SU-DHL-6 (cell line): ENCODE measurements around the gene MIEN1.

Experiments used
- H2AFZ ChIP-seq: fragments of 200-600 bp; sonication (generic); 2 replicates; pipeline ENCODE4 v1.6.1; 2014; ENCODE audit warnings: low read depth, mild to moderate bottlenecking, moderate library complexity, mixed read lengths, antibody characterized with exemption, low read length; ENCODE audit not compliant: severe bottlenecking
- H3F3A ChIP-seq: fragments of 200-600 bp; shearing (Covaris generic); 2 replicates; pipeline ENCODE4 v1.6.0; 2016; ENCODE audit warnings: antibody characterized with exemption, mild to moderate bottlenecking; ENCODE audit not compliant: insufficient read depth
- H3K27ac ChIP-seq: fragments of 200-600 bp; sonication (generic); 2 replicates; pipeline ENCODE4 v1.5.1; 2016; ENCODE audit warnings: low read depth, mild to moderate bottlenecking, low read length, moderate library complexity, mixed read lengths
- H3K27me3 ChIP-seq: fragments of 200-600 bp; sonication (generic), shearing (Covaris generic); 2 replicates; pipeline ENCODE4 v1.6.0; 2014; ENCODE audit warnings: mild to moderate bottlenecking, low read length
- H3K36me3 ChIP-seq: fragments of 200-600 bp; sonication (generic); 2 replicates; pipeline ENCODE4 v1.6.1; 2014; ENCODE audit warnings: mild to moderate bottlenecking, low read length, mixed read lengths
- H3K4me2 ChIP-seq: fragments of 300-600, 200-600 bp; shearing (Covaris generic), sonication (generic); 2 replicates; pipeline ENCODE4 v1.6.0; 2014; ENCODE audit warnings: low read length, low read depth, mild to moderate bottlenecking; ENCODE audit not compliant: poor library complexity, severe bottlenecking
- H3K4me3 ChIP-seq: fragments of 200-600 bp; sonication (generic); 2 replicates; pipeline ENCODE4 v1.5.1; 2014; ENCODE audit warnings: antibody characterized with exemption, low read length, mild to moderate bottlenecking, mixed read lengths; ENCODE audit not compliant: insufficient read depth, poor library complexity, severe bottlenecking
- H3K79me2 ChIP-seq: fragments of 200-600 bp; sonication (generic); 2 replicates; pipeline ENCODE4 v1.6.1; 2014; ENCODE audit warnings: mild to moderate bottlenecking, low read length, moderate library complexity; ENCODE audit not compliant: insufficient read depth
- H3K9ac ChIP-seq: fragments of 200-600 bp; sonication (generic); 2 replicates; pipeline ENCODE4 v1.7.0; 2014; ENCODE audit warnings: mild to moderate bottlenecking, low read length
- H3K9me2 ChIP-seq: fragments of 200-600 bp; sonication (generic); replicated peaks from 2 replicates; pipeline ENCODE4 v1.6.1; 2014; ENCODE audit warnings: low read length; ENCODE audit not compliant: insufficient read depth
- H3K9me3 ChIP-seq: fragments of 200-600 bp; sonication (generic); 2 replicates; pipeline ENCODE4 v1.6.1; 2014; ENCODE audit warnings: low read length, mixed read lengths; ENCODE audit not compliant: insufficient read depth
- H4K20me1 ChIP-seq: fragments of 200-600 bp; sonication (generic); 2 replicates; pipeline ENCODE4 v1.6.1; 2014; ENCODE audit warnings: low read depth, mild to moderate bottlenecking, antibody characterized with exemption, low read length, moderate library complexity, mixed read lengths
- EZH2phosphoT487 ChIP-seq: fragments of 200-600 bp; sonication (generic), shearing (Covaris generic); conservative IDR thresholded peaks from 2 replicates; pipeline ENCODE4 v1.6.1; 2018; ENCODE audit warnings: mild to moderate bottlenecking, antibody characterized with exemption, low read length, moderate library complexity, mixed read lengths
- TF ChIP-seq, protein P1 (sequence below): fragments of 200-600 bp; sonication (generic); IDR thresholded peaks from one replicate; pipeline ENCODE4 v1.5.1; 2017; ENCODE audit warnings: antibody characterized with exemption, mild to moderate bottlenecking, low read length, moderate library complexity; ENCODE audit not compliant: insufficient read depth, poor library complexity, severe bottlenecking

Gene MIEN1

DNA sequence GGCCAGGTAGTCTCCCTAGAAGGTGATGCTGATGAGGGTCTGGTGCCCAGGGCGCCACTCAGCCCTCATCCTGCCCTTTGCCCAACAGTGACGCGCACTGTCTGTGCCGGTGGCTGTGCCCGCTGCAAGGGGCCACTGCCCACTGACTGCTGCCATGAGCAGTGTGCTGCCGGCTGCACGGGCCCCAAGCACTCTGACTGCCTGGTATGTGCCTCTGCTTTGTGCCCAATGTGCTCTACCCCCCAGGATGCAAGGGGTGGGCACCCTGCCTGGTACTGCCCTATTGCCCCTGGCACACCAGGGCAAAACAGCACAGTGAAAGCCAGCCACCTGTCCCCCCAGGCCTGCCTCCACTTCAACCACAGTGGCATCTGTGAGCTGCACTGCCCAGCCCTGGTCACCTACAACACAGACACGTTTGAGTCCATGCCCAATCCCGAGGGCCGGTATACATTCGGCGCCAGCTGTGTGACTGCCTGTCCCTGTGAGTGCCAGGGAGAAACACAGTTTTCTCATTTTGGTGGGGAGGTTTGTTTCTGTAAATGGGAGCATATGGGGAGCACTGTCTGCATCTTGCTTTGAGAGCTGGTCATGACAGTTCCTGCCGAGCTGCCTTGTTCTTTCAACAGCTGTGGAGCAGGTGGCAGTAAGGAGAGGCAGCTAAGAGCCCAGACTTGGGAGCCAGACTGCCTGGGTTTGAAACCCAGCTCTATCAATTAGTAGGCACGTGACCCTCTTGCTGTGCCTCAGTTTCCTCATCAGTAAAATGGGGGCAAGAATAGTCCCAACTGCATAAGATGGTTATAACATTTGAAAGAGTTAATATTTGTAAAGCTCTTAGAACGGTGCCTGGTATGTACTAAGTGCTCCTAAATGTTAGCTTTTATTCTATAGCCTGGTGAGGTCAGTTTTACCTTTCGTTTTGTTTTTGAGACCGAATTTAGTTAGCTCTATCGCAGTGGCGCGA is 20.1 kb downstream of the MIEN1 start:
- Histone ChIP-seq H3K27ac (no peak overlapping the region), H3K4me2 (no peak overlapping the region), H3K36me3 (no peaks in the 10 kb centered on the region), H3K79me2 (no peaks in the 10 kb centered on the region), H3K4me3 (no peak overlapping the region), H3F3A (no peaks in the 10 kb centered on the region), H3K9me3 (no peaks in the 10 kb centered on the region), H3K9ac (no peak overlapping the region), H4K20me1 (no peaks in the 10 kb centered on the region), H2AFZ (no peak overlapping the region), H3K27me3 (no peaks in the 10 kb centered on the region), H3K9me2 (no peaks in the 10 kb centered on the region)
- TF ChIP-seq, protein P1, sequence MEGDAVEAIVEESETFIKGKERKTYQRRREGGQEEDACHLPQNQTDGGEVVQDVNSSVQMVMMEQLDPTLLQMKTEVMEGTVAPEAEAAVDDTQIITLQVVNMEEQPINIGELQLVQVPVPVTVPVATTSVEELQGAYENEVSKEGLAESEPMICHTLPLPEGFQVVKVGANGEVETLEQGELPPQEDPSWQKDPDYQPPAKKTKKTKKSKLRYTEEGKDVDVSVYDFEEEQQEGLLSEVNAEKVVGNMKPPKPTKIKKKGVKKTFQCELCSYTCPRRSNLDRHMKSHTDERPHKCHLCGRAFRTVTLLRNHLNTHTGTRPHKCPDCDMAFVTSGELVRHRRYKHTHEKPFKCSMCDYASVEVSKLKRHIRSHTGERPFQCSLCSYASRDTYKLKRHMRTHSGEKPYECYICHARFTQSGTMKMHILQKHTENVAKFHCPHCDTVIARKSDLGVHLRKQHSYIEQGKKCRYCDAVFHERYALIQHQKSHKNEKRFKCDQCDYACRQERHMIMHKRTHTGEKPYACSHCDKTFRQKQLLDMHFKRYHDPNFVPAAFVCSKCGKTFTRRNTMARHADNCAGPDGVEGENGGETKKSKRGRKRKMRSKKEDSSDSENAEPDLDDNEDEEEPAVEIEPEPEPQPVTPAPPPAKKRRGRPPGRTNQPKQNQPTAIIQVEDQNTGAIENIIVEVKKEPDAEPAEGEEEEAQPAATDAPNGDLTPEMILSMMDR, result no peak
- TF ChIP-seq EZH2phosphoT487, result no peak

DNA sequence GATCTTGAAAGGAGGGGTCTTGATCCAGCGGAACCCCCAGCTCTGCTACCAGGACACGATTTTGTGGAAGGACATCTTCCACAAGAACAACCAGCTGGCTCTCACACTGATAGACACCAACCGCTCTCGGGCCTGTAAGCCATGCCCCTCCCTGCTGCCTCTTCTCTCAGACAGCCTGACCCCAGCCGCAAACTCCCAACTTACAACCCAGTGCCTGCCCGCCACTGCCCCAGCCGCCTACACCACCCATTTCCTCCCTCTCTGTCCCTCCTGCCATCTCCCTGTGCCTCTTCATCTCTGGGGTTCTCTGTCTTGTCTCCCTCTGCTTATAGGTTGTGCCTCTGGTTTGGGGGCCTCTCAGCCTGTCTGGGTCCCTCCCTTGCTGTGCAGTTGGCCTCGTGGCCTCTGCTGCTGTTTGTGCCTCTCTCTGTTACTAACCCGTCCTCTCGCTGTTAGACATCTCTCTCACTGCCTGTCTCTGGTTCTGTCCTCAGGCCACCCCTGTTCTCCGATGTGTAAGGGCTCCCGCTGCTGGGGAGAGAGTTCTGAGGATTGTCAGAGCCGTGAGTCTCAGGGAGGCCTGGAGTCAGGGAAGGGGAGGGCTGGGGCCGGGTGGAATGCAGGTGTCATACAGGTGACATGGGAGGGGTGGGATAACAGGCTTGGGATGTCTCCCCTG is 20.9 kb downstream of the MIEN1 start:
- H3K9me3 ChIP-seq, result no peaks in the 10 kb centered on the region
- H3K9ac ChIP-seq, result no peak overlapping the region
- H2AFZ ChIP-seq, result no peak overlapping the region
- no peak overlapping the region for H3K4me3 ChIP-seq
- H3K36me3 ChIP-seq, result no peaks in the 10 kb centered on the region
- H3K79me2 ChIP-seq, result no peaks in the 10 kb centered on the region
- H3K4me2 ChIP-seq, result no peak overlapping the region
- no peaks in the 10 kb centered on the region for H4K20me1 ChIP-seq
- no peaks in the 10 kb centered on the region for H3K9me2 ChIP-seq
- H3K27me3 ChIP-seq, result no peaks in the 10 kb centered on the region
- TF ChIP-seq EZH2phosphoT487, result no peak
- TF ChIP-seq, protein P1, result no peak
- H3F3A ChIP-seq, result no peaks in the 10 kb centered on the region
- no peak overlapping the region for H3K27ac ChIP-seq

DNA sequence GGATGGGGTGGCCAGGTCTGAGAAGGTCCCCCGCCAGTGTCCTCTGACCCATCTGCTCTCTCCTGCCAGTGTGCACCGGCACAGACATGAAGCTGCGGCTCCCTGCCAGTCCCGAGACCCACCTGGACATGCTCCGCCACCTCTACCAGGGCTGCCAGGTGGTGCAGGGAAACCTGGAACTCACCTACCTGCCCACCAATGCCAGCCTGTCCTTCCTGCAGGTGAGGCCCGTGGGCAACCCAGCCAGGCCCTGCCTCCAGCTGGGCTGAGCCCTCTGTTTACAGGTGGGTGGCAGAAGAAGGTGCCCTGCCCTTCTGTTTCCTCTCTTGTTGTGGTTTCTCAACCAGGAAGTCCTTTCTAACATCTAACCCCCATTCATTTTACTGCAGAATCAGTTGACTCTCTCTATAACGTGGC is 23.4 kb downstream of the MIEN1 start:
- Histone ChIP-seq H4K20me1 (no peaks in the 10 kb centered on the region), H3K36me3 (no peaks in the 10 kb centered on the region), H3K27me3 (no peaks in the 10 kb centered on the region), H3K27ac (no peak overlapping the region), H2AFZ (no peak overlapping the region), H3K9ac (no peak overlapping the region), H3K9me3 (no peaks in the 10 kb centered on the region), H3K9me2 (no peaks in the 10 kb centered on the region), H3K4me3 (no peak overlapping the region), H3K4me2 (no peak overlapping the region), H3F3A (no peaks in the 10 kb centered on the region), H3K79me2 (no peaks in the 10 kb centered on the region)
- no peak for TF ChIP-seq EZH2phosphoT487
- TF ChIP-seq, protein P1, result no peak
